GM21576 (cell line): ENCODE data around the gene VSTM2L.

ENCODE experiments used
- ATAC-seq: cut with Tn5 transposase; IDR thresholded peaks from one replicate; pipeline ENCODE4 v1.9.1; 2021; ENCODE audit warnings: mild to moderate bottlenecking, moderate library complexity; ENCODE audit not compliant: unreplicated experiment

Gene VSTM2L

DNA sequence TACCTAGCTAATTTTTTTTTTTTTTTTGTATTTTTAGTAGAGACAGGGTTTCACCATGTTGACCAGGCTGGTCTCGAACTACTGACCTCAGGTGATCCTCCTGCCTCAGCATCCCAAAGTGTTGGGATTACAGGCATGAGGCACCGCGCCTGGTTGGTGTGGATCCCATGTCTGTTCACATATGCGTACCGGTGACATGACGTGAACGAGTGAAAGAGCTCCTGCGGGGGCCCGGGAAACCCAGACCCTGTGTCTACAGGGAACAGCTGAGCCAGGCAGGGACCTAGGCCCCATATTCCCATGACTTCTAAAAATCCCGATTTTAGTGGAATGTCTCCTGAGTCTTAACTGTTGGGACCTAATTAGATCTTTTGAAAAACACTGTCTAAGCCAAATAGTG, 33.1 kb downstream of the VSTM2L start:
- no peak for ATAC-seq

DNA sequence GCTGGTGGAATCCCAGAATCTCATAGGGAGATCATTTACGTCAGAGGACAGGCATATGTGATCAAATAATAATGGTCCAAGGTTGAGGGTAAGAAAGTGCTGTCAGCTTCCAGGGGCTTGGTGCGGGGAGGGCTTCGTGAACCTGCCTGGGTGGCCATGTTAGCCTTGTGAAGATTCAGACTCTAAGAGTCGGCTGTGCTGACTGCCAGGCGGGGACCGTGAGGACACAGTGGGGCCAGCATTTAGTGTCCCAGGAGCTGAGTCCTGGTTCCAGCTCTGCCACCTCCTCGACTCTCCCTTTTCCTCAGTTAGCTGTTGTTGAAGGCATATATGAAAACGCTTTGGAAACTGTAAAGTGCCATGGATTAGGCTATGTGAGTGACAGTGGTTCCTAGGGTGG, 33.5 kb downstream of the VSTM2L start:
- ATAC-seq = no peak

GRCh38 chr20:37937686-37938085, 34.8 kb downstream of the VSTM2L start:
- no peak for ATAC-seq

GRCh38 chr20:37938181-37938750, 35.3 kb downstream of the VSTM2L start:
- no peak for ATAC-seq

DNA sequence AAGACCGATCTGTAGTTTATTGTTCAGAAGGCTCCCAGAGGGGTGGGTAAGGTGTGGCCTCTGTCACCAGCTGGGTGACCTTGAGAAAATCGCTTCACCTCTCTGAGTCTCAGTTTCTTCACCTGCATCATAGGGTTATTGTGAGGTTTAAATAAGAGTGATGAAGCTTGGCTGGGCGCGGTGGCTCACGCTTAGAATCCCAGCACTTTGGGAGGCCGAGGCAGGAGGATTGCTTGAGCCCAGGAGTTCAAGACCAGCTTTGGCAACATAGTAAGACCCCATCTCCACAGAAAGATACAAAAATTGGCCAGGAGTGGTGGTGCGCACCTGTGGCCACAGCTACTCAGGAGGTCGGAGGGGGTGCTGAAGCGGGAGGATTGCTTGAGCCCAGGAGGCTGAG, 36.0 kb downstream of the VSTM2L start:
- ATAC-seq = no peak

GRCh38 chr20:37939701-37940560, 37.0 kb downstream of the VSTM2L start:
- no peak for ATAC-seq

DNA sequence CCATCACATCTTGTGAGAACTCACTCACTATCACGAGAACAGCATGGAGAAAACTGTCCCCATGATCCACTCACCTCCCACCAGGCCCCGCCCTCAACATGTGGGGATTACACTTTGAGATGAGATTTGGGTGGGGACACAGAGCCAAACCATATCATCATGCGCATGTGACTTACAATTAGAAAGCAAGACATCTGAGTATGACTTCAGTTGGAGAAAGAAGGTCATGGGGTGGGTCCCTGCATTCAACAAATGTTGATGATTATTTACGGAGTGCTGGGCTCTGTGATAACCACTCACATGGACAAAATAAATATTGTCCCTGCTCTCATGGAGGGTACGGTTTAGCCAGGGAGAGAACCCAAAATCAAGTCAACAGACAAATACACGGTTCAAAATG, 37.9 kb downstream of the VSTM2L start:
- no peak for ATAC-seq

- ATAC-seq = no peak
Observed at GRCh38 chr20:37941332-37941731, 38.4 kb downstream of the VSTM2L start.

DNA sequence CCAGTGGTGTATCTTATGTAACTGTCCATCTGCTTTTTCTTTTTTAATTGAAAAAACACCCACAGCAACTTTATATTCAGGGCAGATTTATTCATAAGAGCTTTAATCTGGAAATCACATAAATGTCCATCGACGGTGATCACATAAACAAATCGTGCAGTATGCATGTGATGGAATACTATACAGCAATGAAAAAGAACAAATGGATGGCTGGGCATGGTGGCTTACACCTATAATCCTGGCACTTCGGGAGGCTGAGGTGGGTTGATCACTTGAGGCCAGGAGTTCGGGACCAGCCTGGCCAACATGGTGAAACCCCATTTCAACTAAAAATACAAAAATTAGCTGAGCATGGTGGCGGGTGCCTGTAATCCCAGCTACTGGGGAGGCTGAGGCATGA, 39.1 kb downstream of the VSTM2L start:
- ATAC-seq = no peak

GRCh38 chr20:37943033-37943432, 40.1 kb downstream of the VSTM2L start:
- ATAC-seq = no peak

- ATAC-seq = no peak
Observed at GRCh38 chr20:37943501-37944455, 40.9 kb downstream of the VSTM2L start.

GRCh38 chr20:37944456-37944981, 41.6 kb downstream of the VSTM2L start:
- ATAC-seq = no peak

DNA sequence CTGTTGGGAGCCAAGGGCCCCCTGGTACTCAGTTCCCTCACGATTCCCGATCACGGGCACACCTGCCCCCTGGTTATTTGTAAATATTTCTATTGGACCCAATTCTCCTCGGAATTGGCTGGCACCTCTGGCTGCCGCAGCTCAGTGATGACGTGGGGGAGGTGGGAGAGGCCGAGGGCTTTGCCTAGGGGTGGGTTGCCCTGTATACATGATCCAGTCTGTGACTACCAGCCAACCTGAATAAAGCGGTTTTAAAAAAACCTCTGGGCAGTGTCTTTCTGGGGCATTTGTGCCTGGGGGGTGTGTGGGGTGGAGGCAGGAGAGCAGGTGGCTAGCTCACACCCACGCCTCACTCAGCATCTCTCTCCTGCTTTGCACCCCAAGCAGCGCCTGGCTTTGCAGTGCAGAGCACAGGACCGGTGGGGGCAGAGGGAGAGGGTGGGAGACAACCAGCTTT, 42.2 kb downstream of the VSTM2L start:
- ATAC-seq = no peak

- no peak for ATAC-seq
Observed at GRCh38 chr20:37946946-37947345, 44.0 kb downstream of the VSTM2L start.

- no peak for ATAC-seq
Observed at GRCh38 chr20:37947943-37948342, 45.0 kb downstream of the VSTM2L start.

GRCh38 chr20:37948956-37949355, 46.0 kb downstream of the VSTM2L start:
- ATAC-seq = no peak

DNA sequence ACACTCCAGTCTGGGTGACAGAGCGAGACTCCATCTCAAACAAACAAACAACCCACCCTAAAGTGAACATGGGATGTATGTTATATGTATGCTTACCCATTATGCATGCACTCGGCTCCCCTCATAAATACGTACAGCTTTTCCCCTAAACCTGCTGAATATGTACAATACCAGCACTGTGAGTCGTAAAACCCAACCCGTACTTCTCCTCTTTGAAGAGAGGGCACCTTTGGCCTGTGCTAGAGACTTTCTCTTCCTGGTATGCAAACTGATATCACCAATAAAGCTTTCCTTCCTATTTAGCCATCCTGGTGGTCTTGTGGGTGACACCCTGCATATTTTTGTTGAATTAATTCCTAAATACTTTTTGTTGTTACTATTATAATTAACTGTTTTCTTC, 51.3 kb downstream of the VSTM2L start:
- no peak for ATAC-seq

- no peak for ATAC-seq
Observed at GRCh38 chr20:37954626-37955025, 51.7 kb downstream of the VSTM2L start.

DNA sequence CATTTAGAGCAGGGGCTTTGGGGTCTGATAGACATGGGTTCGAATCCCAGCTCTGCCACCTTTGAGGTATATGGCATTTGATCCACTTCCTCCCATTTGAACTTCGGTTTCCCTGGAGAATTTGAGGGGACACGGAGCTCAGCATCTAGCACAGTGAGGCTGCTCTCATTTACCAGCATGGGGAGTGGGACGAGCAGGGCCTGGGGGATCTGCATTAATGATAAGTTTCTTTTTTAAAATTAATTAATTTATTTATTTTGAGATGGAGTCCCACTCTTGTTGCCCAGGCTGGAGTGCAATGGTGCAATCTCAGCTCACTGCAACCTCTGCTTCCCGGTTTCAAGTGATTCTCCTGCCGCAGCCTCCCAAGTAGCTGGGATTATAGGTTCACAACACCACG, 52.6 kb downstream of the VSTM2L start:
- ATAC-seq = no peak

DNA sequence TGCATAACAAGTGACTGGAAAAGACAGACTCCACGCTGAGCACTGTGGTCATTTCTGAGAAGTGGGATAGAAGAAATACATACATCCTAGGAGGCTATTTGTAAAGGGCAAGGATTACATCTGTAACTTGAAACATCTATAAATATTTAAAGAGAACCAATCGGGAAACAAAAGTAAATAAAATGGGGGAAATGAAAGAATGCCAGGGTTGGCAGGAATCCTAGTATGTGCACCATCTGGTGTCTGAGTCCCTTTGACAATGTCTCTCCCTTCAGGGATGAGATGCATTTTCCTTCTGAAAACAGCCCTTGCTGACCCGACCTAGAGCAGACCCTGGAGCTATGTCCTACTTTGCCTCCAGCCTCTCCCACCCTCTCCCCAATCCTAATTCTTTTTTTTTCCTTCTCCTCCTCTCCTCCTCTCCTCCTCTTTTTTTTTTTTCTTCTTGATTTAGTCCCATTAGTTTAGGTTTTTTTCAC, 53.2 kb downstream of the VSTM2L start:
- no peak for ATAC-seq
